ENCODE measurements around the gene PACRG.

DNA sequence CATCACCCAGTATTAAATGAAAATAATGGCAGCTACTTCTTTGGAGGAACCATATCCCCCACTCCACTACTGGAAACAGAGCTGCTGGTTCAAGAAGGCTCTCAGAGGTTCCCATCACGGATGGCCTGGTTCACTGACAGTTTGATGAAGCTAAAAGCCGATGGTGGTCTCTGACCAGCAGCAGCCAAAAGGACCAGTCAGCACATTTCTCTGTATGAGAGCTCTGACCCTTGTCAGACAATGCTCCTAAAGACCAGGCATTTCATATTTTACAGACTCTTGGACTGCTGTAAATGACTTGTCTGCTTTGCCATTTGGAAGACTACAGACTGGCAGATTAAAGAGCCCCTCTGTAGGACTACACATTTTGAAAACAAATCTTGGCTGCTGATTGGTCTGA lies 16.8 kb upstream of the PACRG start:
- TF ChIP-seq POU5F1 (IDR thresholded peaks at IDR 0.05; ENCODE audit: low read depth, low read length) = no peak
- TF ChIP-seq, protein P1, sequence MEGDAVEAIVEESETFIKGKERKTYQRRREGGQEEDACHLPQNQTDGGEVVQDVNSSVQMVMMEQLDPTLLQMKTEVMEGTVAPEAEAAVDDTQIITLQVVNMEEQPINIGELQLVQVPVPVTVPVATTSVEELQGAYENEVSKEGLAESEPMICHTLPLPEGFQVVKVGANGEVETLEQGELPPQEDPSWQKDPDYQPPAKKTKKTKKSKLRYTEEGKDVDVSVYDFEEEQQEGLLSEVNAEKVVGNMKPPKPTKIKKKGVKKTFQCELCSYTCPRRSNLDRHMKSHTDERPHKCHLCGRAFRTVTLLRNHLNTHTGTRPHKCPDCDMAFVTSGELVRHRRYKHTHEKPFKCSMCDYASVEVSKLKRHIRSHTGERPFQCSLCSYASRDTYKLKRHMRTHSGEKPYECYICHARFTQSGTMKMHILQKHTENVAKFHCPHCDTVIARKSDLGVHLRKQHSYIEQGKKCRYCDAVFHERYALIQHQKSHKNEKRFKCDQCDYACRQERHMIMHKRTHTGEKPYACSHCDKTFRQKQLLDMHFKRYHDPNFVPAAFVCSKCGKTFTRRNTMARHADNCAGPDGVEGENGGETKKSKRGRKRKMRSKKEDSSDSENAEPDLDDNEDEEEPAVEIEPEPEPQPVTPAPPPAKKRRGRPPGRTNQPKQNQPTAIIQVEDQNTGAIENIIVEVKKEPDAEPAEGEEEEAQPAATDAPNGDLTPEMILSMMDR (IDR thresholded peaks at IDR 0.05; ENCODE audit: control extremely low read depth in 1 of 3, insufficient read depth in 1 of 3, low read depth in 1 of 3, low read length in 3 of 3) = no peak
- no peak for TF ChIP-seq POLR2A (IDR thresholded peaks at IDR 0.05; ENCODE audit: control extremely low read depth in 1 of 2, low read depth in 2 of 2, low read length in 2 of 2)
- no peak for TF ChIP-seq KDM1A (IDR thresholded peaks at IDR 0.05; ENCODE audit: borderline replicate concordance, low read length)
- no peak for TF ChIP-seq POLR2AphosphoS5 (IDR thresholded peaks at IDR 0.05; ENCODE audit: low read depth, low read length)
- no peak for TF ChIP-seq SP1 (IDR thresholded peaks at IDR 0.05; ENCODE audit: low read depth, low read length)
- no peak for TF ChIP-seq RXRA (IDR thresholded peaks at IDR 0.05; ENCODE audit: insufficient read depth, low read depth, low read length)
